Calu3 (cell line): ENCODE data around the gene STAG1. TPM values are rescaled to one million over a fixed set of nuclear protein-coding genes. Genes with fewer than 3 reads are reported as not detected.

Experiments
- BruUV-seq: library from RNA; stranded (reverse); fragments of 400-500 nt; replicated peaks from 2 replicates; lab custom pipeline; 2021; lab: Mats Ljungman, UMichigan
- CTCF ChIA-PET: fragments of 300-600 bp; sonication (Branson Sonifier 250); formaldehyde crosslinking; loops from one replicate; lab custom pipeline; 2022; ENCODE audit warnings: antibody characterized with exemption; lab: Charles Lee
- DNase-seq: peaks from one replicate; pipeline ENCODE4 v3.0.0; 2022
- H3K27ac Mint-ChIP-seq: one replicate; pipeline ENCODE4 v1.8.0; 2022; ENCODE audit warnings: mixed read lengths; ENCODE audit not compliant: unreplicated experiment
- H3K27me3 Mint-ChIP-seq: one replicate; pipeline ENCODE4 v1.8.0; 2022; ENCODE audit warnings: mixed read lengths; ENCODE audit not compliant: unreplicated experiment
- H3K36me3 Mint-ChIP-seq: one replicate; pipeline ENCODE4 v1.8.0; 2022; ENCODE audit warnings: mild to moderate bottlenecking, moderate library complexity, mixed read lengths; ENCODE audit not compliant: insufficient read depth, unreplicated experiment
- H3K4me1 Mint-ChIP-seq: one replicate; pipeline ENCODE4 v1.8.0; 2022; ENCODE audit warnings: mild to moderate bottlenecking, low read depth, mixed read lengths; ENCODE audit not compliant: unreplicated experiment
- H3K4me3 Mint-ChIP-seq: one replicate; pipeline ENCODE4 v1.8.0; 2022; ENCODE audit warnings: mild to moderate bottlenecking, low read depth, moderate library complexity, mixed read lengths; ENCODE audit not compliant: unreplicated experiment
- H3K9me3 Mint-ChIP-seq: one replicate; pipeline ENCODE4 v1.8.0; 2022; ENCODE audit warnings: low read depth, mixed read lengths; ENCODE audit not compliant: unreplicated experiment
- CTCF ChIP-seq: fragments of 200-600 bp; IDR thresholded peaks from one replicate; pipeline ENCODE4 v1.8.0; 2022; ENCODE audit warnings: antibody characterized with exemption; ENCODE audit not compliant: unreplicated experiment
- intact Hi-C: fragments of 100-400 bp; cut with micrococcal nuclease; formaldehyde crosslinking; loops from one replicate; pipeline ENCODE4 v1.10.0; 2022; ENCODE audit not compliant: unreplicated experiment
- total RNA-seq: library from RNA; stranded (reverse); gene quantifications from 2 replicates; pipeline ENCODE4 v1.2.3, GENCODE V29; 2022

STAG1 gene
- total RNA-seq, 1 experiment from 2014 or later, result 39.3 TPM

- Mint-ChIP-seq H3K9me3 (no peaks in the 10 kb centered on the region), H3K4me1 (no peaks in the 10 kb centered on the region), H3K27me3 (no peaks in the 10 kb centered on the region), H3K27ac (no peak overlapping the region), H3K4me3 (no peak overlapping the region), H3K36me3 (peaks cover 9% of the 10 kb centered on the region)
- no TSS peak for BruUV-seq
- TF ChIP-seq CTCF, result no peak
- CTCF ChIA-PET, result interaction anchor here (1.2 kb wide), 1 partner anchor 423 kb away, joined by 3 read pairs; the partner anchor contains the start of gene STAG1
- intact Hi-C loops, result no loop called here
- DNase-seq, result no peak
Observed at GRCh38 chr3:136329593-136329992, 422.6 kb downstream of the STAG1 start.

- H3K27me3 Mint-ChIP-seq, result no peaks in the 10 kb centered on the region
- H3K4me3 Mint-ChIP-seq, result no peak overlapping the region
- intact Hi-C loops, result no loop called here
- BruUV-seq, result no TSS peak
- CTCF ChIA-PET, result no interaction called here
- H3K9me3 Mint-ChIP-seq, result peaks cover 3% of the 10 kb centered on the region
- no peaks in the 10 kb centered on the region for H3K4me1 Mint-ChIP-seq
- peaks cover 2% of the 10 kb centered on the region for H3K36me3 Mint-ChIP-seq
- DNase-seq, result no peak
- TF ChIP-seq CTCF, result no peak
- no peak overlapping the region for H3K27ac Mint-ChIP-seq
Observed at GRCh38 chr3:136327671-136328070, 424.5 kb downstream of the STAG1 start.

- Mint-ChIP-seq H3K9me3 (peaks cover 6% of the 10 kb centered on the region), H3K4me1 (no peaks in the 10 kb centered on the region), H3K4me3 (no peak overlapping the region), H3K36me3 (no peaks in the 10 kb centered on the region), H3K27me3 (no peaks in the 10 kb centered on the region), H3K27ac (no peak overlapping the region)
- CTCF ChIA-PET, result no interaction called here
- intact Hi-C loops, result no loop called here
- BruUV-seq, result no TSS peak
- no peak for DNase-seq
- no peak for TF ChIP-seq CTCF
Observed at GRCh38 chr3:136326316-136326715, 425.9 kb downstream of the STAG1 start.

- Mint-ChIP-seq H3K9me3 (no peaks in the 10 kb centered on the region), H3K27ac (no peak overlapping the region), H3K27me3 (no peaks in the 10 kb centered on the region), H3K4me1 (no peaks in the 10 kb centered on the region), H3K4me3 (no peak overlapping the region), H3K36me3 (no peaks in the 10 kb centered on the region)
- CTCF ChIA-PET, result no interaction called here
- no peak for DNase-seq
- BruUV-seq, result no TSS peak
- intact Hi-C loops, result no loop called here
- no peak for TF ChIP-seq CTCF
Observed at GRCh38 chr3:136311968-136312367, 440.2 kb downstream of the STAG1 start.
